OCI-LY1 (cell line): ENCODE measurements around the gene GATAD1.
"Not testable (repeated sequence)": the region's sequence is repeated elsewhere in the genome, so short reads cannot be mapped to it uniquely, and the experiment has no call there.

ENCODE experiments used
- CTCF ChIP-seq: fragments of 200-600 bp; sonication (generic), shearing (Covaris generic); IDR thresholded peaks from 2 replicates; pipeline ENCODE4 v1.5.1; 2017; ENCODE audit warnings: mild to moderate bottlenecking, antibody characterized with exemption, low read length, moderate library complexity, mixed read lengths
- EZH2 ChIP-seq: fragments of 200-600 bp; sonication (generic), shearing (Covaris generic); IDR thresholded peaks from 2 replicates; pipeline ENCODE4 v1.8.0; 2017; ENCODE audit warnings: borderline replicate concordance, mixed run types, mild to moderate bottlenecking, antibody characterized with exemption, low read length, moderate library complexity, mixed read lengths

GRCh38 chr7:92484226-92484625 is 36.9 kb downstream of the GATAD1 start:
- not testable (repeated sequence) for TF ChIP-seq EZH2, CTCF
